HG02943 (cell line): Measurements from ENCODE around the gene MTIF3.

ENCODE experiments used
- ATAC-seq: cut with Tn5 transposase; IDR thresholded peaks from one replicate; pipeline ENCODE4 v1.9.1; 2021; ENCODE audit warnings: mild to moderate bottlenecking, low read depth, moderate library complexity; ENCODE audit not compliant: unreplicated experiment

Gene MTIF3

DNA sequence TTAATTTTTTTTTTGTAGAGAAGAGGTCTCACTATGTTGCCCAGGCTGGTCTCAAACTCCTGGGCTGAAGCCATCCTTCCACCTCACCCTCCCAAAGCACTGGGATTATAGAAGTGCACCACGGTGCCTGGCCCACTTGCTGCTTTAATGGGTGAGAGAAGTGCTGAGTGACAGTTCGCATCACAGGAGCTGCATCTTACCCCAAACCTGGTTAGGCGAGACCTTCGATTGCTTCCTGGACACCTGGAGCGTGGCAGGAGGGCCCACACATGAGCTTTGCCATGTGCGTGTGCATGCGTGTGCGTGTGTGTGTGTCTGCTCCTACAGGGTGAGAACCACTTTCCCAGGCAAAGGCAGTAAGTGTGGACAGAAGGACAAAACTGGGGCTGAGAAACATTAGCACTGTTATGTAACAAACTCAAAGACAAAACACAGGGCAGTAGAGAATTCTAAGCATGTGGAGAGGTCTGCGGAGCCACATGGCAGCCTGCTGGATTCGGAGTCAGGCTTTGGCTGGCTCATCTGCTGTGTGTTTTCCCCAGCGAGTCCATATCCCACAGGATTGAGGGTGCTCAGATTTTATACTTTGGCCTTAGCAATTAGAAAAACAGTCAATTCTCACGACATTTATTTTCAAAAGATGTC is 11.7 kb upstream of the MTIF3 start:
- ATAC-seq, result no peak

DNA sequence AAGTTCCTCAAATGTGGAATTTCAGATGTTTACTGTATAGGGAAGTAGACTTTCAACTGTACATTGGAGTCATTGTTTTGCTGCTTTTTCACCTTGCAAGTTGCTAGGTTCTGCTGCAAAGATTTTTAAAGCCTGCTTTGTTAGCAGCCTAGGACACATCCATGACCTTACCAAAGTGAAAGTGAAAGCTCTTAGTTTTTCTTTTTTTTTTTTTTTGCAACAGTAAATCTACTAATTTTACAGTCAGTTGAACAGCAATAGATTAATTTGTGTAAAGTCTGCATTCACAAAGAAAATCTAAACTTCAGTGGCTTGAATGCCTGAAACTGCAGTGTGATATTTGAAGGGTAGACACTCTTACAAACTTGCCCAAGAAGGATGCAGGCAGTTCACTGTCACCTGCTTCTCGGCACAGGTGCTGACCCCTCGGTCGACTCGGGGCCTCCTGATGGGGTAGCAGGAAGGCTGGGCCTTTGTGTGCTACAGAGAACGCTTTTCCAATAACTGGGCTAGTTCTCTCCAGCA is 5.0 kb upstream of the MTIF3 start:
- no peak for ATAC-seq

DNA sequence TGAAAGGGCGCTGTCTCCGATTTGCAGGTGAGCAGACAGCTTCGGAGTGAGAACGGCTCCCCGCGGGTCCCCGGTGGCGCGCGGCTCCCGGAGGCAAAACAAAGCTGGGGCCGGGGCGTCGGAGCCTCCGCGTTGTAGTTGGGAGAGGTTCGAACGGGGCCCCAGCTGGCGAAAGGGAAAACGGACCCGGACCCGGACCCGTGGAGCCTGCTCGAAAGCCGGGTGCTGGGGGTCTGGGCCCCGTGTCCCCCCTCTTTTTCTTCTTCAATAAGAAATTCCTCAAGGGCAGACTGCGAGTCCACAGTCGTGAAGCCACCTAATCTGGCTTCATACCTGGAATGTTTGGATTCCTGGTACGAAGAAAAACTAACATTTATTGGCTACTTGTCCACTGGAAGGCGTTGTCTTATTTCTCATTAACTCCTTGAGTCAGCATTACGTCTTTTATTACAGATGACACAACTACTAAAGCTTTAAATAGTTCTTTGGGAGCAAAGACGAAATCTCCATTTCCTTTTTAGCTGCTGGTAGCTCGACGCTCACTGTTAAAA is 632 bp upstream of the MTIF3 start:
- no peak for ATAC-seq

DNA sequence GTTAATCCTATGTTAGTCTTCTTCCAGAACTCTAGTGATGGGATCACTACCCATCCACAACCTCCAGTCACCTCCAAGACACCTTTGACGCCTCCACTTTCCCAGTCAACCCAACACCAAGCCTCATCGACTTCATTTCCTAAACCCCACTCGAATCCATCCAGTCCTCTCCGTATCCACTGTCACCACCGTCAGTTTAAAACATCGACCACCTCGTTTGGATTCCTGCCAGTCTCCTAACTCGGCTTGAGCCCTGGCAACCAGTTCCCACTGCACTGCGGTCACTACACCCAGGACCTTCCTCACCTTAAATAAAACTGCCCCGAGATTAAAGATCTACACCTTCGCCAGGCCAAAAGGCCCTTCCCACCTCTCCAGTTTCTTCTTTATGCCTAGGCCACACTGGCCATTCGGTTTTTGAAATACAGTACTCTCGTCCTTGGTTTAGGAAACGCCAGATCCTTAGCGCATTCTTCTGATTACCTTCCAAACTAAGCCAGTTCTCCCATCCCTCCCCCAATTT is 1.2 kb downstream of the MTIF3 start:
- no peak for ATAC-seq

DNA sequence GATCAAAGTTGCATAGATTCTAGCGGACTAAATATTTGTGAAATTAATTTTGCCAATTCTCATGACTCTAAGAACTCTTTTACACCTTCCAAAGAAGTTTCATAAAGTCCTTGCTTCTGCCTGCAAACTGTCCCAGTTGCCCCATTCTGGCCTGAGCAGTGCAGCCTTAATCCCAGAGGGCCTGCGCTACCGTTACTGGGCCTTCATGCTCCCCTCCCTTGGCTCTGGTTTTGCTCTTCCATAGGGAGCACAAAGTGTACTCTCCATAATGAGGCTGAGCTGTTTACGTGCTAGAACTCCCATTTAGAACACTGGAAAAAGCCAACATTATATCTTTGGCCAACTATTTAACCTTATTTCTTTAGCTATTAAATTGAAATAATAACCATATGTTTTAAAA is 2.1 kb downstream of the MTIF3 start:
- ATAC-seq, result no peak

DNA sequence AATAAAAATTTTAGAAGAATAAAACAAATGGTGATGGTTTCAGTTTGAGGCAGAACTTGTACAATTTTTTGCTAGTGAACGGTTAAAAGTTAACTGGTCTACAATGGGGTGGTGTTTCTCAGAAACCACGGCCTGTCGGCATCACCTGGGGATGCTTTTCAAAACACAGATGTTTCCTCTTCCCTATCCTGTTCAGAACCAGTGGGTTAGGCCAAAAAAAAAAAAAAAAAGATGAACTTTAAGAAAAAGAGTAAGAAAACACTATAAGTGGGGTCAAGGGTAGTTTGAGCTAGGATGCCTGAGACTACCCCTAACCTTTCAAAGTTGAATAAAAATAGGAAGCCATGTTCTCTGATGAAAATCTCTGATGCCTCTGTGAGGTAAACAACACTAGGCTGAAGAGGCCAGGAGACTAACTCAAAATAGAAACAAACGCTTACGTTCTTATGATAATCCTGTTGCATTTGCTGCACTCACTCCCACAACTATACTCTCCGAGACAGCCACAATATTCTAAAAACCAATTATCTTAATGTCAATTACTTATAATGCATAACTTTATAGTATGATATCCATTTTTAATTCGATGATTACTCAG is 3.3 kb downstream of the MTIF3 start:
- ATAC-seq, result no peak

DNA sequence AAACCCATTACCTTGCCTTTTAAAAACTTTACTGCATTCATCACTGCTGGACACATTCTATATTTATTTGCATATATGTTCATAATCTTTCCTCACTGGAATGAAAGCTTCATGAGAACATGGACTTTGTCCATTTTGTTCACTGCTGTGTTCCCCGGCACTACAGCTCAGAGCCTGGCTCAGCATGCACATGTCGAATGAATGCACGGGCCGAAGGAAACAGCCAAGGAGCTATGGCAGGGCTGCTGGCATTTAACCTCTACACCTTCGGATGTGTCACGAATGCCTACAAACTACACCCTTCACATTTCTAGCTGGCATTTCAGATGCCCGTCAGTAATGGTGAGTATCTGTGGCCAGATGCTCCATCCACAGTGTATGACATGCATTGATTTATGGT is 7.6 kb downstream of the MTIF3 start:
- no peak for ATAC-seq

DNA sequence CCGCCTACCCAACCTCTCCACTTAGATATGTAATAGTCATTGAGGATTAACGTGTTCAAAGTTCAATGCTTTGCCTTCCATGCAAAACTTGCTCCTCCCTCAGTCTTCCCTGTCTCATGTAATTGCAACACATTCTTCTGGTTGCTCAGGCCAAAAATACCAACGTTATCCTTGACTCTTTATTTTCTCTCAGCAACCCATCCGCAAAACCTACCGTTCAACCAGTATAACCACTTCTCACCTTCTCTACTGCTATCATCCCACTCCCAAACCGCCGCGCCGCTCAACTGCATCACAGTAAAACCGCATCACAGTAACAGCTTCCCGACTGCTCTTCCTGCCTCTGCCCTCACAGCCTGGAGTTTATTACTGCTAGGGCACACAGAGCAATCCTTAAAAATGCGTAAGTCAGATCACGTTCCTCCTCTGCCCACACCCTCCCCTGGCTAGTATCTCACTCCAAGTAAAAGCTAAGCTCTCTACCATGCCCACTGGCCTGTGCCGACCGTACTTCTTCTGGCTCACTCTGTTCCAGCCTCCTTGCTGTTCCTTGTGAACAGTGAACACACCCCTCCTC is 8.2 kb downstream of the MTIF3 start:
- no peak for ATAC-seq

DNA sequence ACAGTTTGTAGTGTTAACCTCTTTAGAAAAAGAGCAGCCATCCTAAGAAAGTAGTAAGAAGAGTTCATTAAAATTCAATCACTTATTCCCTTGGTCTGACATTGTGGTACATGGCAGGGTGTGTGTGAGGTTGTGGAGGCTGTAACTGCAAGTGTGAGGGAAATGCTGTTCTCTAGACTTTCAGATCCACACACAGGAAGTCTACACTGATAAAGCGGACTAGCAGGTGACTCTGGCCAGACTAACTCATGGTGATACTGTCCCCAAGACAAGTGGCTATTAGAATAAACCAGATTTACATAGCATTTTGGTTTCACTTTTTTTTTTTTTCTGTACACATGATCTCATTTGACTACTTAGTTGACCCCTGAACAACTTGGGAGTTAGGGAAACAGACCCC is 10.0 kb downstream of the MTIF3 start:
- ATAC-seq, result no peak

DNA sequence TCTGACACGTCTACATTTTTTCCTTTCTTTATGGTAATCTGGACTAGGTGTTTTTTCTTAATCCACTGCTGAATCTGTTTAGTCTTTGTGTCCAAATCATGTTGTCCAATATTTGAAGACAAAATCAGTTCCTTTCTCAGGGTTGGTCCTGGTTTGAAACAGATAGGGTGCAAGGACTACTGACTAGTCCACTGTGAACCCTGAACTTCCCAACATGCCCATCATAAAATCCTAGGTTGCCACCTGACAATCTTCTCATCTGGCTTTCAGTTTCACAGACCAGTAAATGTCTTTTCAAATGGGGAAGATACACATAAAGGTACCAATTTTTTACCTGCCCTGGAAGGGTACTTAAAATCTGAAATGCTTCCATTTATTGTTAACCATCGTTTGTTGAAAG is 13.2 kb downstream of the MTIF3 start:
- ATAC-seq, result no peak

DNA sequence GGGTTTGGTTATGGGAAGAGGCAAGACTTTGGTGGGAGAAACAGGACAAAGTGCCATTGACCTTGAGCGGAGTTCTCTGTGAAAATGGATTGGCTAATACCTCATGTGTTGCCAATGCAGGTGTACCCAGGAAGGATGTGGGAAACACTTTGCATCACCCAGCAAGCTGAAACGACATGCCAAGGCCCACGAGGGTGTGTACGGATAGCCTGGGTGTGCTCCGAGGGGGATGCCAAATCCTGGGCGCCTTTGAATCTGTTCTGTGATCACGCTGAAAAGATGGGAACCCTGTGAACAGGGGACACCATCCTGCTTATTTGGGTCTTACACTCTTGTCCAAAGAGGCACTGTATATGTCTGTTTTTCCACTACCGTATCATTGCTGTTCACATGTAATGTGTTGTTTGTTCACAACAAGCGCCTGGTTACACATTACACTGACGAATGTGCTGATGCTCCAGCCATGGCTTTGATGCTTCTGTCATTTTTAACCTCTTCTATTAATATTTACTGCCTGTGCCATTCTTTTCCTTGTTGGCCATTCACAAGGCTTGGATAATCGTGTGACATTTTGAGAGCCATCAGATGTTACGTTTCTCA is 17.7 kb downstream of the MTIF3 start:
- no peak for ATAC-seq

DNA sequence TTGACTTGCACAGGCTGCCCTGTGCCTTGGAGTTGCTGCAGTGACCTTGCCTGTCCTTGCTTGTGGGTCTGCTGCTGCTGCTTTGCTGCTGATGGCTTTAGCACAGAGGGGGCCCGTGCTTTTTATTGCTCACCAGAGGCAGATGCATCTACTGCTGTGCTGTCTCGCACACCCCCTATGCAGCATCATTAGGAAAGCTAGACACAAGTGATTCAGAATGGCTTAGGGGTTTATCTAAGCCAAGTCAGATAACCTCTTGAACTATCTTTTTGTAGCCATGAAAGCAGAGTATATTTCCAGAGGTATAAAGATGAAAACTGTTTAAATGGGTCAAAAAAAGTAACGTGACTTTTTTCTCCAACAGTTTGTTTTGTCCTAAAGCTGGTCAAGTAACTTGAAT is 18.2 kb downstream of the MTIF3 start:
- no peak for ATAC-seq

DNA sequence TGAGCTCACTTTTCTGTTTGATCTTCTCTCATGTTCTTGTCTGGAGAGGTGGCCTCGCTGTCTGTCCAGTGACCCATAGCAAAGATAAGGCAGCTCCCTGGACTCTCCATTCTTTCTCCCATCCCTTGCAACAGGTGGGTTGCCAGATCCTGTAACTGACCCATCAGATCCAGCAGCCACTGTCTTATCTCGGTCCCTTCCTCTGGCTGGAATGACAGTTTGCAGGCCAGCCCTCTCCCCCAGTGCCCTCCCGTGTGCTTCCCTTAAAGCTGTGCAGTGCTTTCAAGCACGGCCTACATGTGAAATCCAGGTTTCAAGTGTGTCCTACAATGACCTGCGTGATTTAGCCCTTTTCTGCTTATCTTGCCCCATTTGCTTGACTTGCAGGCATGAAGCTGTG is 22.2 kb downstream of the MTIF3 start:
- no peak for ATAC-seq

DNA sequence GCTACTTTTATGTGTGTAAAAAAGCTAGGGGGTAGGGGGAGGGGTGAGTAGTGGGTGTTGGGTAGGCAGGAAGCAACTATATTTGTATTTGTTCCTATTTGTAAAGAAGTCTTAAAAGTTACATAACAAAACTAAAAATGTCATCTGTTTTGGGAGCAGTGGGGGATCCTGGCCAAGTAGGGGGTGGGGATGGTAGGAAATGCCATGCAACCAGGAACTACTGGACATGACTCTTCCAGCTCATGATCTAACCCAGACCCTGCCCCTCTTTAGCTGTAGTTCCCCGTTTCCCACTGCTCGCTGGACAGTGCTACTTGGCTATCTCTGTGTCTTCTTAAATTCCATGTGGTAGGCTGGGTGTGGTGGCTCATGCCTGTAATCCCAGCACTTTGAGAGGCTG is 22.7 kb downstream of the MTIF3 start:
- ATAC-seq, result no peak

DNA sequence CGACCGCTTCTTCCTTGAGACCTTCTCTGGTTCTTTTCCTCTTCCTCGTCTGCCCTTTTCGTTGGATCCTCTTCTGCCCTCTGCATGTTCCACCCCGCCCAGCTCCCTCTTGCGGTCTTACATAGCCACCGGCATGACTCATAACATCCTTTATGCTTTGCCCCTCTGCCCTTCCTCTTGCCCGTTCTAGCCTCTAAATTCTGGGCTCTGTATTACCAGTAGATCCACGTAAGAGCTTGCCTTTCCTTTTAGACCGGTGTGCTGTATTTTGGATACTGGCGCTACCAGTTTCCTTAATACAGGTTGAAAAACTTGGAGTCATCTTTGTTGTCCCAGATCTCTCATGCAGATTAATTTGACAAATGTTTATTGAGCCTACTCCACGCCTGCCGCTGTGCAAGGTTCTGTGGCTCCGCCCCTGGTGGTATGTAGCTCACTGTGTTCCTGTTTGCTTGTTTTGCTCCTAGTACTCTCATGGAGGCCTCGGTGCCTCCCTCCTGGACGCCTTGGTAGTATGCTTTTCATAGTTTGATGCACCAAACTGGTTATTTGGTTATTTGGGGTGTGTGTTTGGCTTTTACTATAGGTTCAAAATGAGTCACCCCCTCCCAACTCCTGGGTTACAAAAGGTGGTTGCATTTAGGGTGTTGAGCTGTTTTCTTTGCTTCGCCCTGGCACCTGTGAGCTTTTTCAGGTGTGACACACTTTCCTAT is 24.3 kb downstream of the MTIF3 start:
- ATAC-seq, result peak; percentile 76

DNA sequence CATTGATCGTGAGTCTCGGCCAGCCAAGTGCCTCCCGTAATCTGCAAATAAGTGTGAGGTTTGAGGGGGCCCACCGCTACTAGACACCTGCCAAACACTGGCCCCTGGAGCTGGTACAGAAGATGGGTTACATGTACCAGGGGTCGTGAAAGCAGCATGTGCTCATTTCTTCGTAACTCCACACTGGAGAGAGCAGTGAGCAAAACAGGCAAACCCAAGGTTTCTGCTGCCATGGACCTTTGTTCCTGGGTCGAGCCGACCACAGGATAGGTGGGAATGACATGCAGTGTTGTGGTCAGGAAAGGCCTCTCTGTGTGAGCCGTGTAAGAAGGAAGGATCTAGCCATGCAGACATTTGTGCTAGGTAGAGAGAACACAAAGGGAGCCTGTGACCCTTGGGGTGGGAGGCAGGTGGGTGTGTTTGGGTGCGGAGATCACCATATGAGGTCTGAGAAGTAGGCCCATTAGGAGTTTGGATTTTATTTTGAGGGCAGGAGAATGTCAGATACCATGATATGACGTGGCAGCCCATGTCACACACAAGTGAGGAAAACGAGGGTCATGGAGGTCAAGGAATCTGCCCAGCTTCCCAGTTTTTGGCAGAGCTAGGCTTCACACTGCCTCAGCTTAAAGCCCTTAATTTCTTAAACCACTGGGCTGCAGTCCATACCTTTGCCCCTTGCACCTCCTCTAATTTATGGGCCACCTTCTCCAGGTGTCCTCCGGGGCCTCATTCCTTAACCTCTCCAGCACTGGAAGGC is 25.0 kb downstream of the MTIF3 start:
- ATAC-seq, result peak; percentile 3

DNA sequence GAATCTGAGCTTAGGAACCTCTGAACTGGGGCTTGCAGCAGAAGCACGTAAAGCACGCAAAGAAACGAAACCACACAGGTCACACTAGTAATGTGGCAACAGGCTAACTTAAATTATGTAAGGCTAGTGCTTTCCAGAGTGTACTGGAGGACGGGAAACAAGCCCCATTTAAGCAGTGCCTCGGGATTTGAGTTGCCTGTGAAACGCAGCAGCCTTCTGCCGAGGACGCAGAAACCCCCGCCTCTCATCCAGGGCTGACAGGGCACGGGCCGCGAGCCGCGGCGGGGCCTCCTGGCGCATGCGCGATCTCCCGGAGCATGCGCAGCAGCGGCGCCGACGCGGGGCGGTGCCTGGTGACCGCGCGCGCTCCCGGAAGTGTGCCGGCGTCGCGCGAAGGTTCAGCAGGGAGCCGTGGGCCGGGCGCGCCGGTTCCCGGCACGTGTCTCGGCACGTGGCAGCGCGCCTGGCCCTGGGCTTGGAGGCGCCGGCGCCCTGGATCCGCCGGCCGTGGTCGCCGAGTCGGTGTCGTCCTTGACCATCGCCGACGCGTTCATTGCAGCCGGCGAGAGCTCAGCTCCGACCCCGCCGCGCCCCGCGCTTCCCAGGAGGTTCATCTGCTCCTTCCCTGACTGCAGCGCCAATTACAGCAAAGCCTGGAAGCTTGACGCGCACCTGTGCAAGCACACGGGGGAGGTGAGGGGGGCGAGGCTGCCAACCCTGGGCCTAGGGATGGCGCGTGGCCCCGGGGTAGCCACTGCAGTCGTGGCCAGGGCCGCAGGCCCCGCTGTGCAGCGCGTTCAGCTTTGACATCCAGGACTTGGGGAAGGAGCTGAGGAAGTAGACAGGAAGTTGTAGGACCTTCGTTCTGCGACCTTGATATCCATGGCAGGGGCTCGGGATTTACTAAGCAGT is 25.9 kb downstream of the MTIF3 start, which contains the start of gene GTF3A:
GTF3A (plus strand) TSS at position 374 of the 912 bp plus-strand sequence.
- peak; percentile 46 for ATAC-seq

DNA sequence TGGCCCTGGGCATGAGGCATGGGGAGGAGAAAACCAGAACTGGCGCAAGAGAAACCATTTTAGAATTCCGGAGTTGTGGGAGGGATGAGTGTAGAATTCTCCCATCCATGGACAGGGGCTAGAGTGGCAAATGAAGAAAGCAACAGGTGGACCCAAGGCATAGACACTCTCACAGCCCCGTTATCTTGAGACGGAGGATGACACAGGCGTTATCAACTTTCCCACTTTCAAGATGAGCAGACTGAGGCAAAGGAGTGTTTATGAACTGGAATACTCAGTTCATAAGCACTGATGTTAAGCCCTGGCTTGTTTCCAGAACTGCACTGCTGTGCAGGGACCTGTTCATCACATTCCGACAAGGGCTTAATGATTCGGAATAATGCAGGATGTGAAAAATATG is 27.0 kb downstream of the MTIF3 start:
- no peak for ATAC-seq
